ENCODE data around the gene SCPEP1. TPM values are rescaled to one million over a fixed set of nuclear protein-coding genes. Genes with fewer than 3 reads are reported as not detected.
"Not testable (repeated sequence)": the region's sequence is repeated elsewhere in the genome, so short reads cannot be mapped to it uniquely, and the experiment has no call there.

Gene SCPEP1
- total and polyA plus RNA-seq, 12 donors = 194 to 487 (median 251) TPM

DNA sequence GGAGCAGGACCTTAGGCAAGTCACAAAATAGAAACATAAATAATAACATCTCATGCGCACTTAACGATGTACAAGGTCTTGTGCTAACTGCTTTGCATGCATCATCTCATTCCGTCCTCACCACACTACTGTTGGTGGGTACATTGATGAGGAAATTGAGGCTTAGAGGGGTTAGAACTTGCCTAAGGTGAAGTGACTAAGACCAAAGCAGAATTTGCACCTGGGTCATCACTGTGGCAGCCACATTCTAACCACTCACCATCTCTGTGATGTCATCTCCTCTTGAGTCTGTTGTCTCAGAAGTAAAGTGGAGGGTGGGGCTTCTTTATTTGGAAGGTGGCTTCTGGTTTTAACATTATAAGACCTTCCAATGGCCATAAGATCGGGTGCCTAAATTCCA lies 43.7 kb upstream of the SCPEP1 start:
- Histone ChIP-seq H3K9me3 (replicated peaks in 1 of 3) (peaks cover 0 to 5% (median 0%) of the 10 kb centered on the region in 3 donors), H3K4me1 (replicated peaks in 1 of 2) (peaks cover 0 to 8% of the 10 kb centered on the region in 2 donors), H3K4me3 (no peak overlapping the region), H3K36me3 (replicated peaks in 1 of 2) (peaks cover 0 to 21% of the 10 kb centered on the region in 2 donors), H3K27ac (no peak overlapping the region), H3K27me3 (no peaks in the 10 kb centered on the region)
- WGBS, 4 donors = 90 to 99% (median 96%) methylated on average over 4 of the region's 4 CpGs
- DNase-seq = no peak
- TF ChIP-seq, protein P1, sequence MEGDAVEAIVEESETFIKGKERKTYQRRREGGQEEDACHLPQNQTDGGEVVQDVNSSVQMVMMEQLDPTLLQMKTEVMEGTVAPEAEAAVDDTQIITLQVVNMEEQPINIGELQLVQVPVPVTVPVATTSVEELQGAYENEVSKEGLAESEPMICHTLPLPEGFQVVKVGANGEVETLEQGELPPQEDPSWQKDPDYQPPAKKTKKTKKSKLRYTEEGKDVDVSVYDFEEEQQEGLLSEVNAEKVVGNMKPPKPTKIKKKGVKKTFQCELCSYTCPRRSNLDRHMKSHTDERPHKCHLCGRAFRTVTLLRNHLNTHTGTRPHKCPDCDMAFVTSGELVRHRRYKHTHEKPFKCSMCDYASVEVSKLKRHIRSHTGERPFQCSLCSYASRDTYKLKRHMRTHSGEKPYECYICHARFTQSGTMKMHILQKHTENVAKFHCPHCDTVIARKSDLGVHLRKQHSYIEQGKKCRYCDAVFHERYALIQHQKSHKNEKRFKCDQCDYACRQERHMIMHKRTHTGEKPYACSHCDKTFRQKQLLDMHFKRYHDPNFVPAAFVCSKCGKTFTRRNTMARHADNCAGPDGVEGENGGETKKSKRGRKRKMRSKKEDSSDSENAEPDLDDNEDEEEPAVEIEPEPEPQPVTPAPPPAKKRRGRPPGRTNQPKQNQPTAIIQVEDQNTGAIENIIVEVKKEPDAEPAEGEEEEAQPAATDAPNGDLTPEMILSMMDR (IDR thresholded peaks at IDR 0.05) = no peak
- TF ChIP-seq POLR2A (IDR thresholded peaks at IDR 0.05) = no peak
- intact Hi-C loops (cut with DNase I) = no loop called here

DNA sequence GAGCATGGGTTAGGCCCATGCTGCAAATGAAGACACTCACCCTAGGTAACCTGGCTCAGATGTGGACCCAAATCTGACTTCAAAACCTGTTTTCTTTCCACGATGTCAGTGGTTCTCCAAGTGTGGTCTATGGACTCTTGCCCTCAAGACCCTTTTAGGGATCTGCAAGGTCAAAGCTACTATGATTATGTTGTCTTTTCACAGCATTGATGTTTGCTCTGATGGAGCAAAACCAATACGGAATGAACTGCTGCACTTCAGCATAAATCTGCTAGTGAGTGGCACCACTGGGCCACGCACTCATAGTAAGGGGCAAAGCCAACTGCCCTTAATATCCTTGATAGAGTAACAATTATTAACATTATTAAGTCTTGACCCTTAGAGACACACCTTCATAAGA lies 42.5 kb upstream of the SCPEP1 start:
- TF ChIP-seq POLR2A (IDR thresholded peaks at IDR 0.05) = no peak
- TF ChIP-seq, protein P1 (IDR thresholded peaks at IDR 0.05) = no peak
- H3K4me1 ChIP-seq (replicated peaks in 1 of 2) = peaks cover 0 to 8% of the 10 kb centered on the region in 2 donors
- 93 to 97% (median 95%) methylated on average over 3 of the region's 3 CpGs for WGBS, 4 donors
- H3K9me3 ChIP-seq (replicated peaks in 1 of 3) = peaks cover 0 to 5% (median 0%) of the 10 kb centered on the region in 3 donors
- H3K27ac ChIP-seq = no peak overlapping the region
- H3K27me3 ChIP-seq = no peaks in the 10 kb centered on the region
- H3K4me3 ChIP-seq = no peak overlapping the region
- DNase-seq = no peak
- H3K36me3 ChIP-seq (replicated peaks in 1 of 2) = peaks cover 0 to 25% of the 10 kb centered on the region in 2 donors
- intact Hi-C loops (cut with DNase I) = no loop called here

DNA sequence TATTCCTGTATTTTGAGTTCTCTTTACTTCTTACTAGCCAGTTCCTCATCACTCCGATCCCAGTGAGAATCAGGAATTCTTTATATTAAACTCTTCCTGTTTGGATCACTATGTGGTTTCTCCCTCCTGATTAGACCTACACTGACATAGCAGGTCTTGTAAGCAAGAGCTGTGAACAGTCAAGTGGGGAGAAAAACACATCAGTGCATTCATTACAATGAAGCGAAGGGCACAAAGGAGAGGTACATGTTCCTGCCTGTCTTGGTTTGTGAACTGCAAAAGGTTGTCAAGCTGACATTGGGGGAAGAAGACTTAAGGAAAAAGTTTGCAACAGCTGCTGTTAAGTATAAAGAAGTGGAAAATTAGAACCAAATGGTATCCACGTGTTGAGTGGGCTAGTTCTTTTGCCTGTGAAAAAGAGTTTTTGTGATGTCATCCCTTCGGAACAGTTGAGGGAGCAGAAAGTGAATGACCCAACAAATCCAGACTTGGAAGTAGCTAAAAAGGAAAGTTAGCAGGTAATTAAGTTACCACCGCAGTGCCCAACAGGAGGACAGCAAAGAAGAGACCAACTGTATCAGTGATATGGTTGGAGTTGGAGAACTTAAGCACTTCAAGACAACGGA lies 41.1 kb upstream of the SCPEP1 start:
- H3K36me3 ChIP-seq (replicated peaks in 1 of 2) = peaks cover 0 to 34% of the 10 kb centered on the region in 2 donors
- intact Hi-C loops (cut with DNase I) = no loop called here
- WGBS, 4 donors = 80 to 95% (median 91%) methylated on average over 6 of the region's 6 CpGs

DNA sequence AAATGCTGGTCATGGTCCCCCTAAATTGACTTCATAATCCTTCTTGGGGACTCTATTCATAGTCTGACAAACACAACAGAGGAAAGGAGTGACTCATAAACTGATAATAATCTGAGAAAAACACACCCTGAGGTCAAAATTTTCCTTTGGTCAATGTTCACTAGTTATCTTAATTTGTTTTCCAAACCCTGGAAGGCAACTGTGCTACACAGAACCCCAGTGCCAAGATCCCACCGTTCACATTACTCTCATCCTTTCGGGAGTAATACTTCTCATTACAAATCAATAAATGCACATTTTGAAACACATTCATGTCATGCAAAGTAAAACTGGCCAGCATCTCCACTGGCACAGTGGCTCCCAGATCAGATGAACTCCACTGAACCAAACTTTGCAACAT lies 40.2 kb upstream of the SCPEP1 start:
- Histone ChIP-seq H3K4me1 (replicated peaks in 1 of 2) (peaks cover 0 to 8% of the 10 kb centered on the region in 2 donors), H3K27ac (peak overlapping the region in 1 of 5 donors; percentile 3), H3K36me3 (replicated peaks in 1 of 2) (peaks cover 0 to 37% of the 10 kb centered on the region in 2 donors), H3K27me3 (no peaks in the 10 kb centered on the region), H3K9me3 (replicated peaks in 1 of 3) (no peaks in the 10 kb centered on the region), H3K4me3 (no peak overlapping the region)
- no peak for TF ChIP-seq POLR2A (IDR thresholded peaks at IDR 0.05)
- TF ChIP-seq, protein P1 (IDR thresholded peaks at IDR 0.05) = no peak
- WGBS, 4 donors = 53 to 81% (median 67%) methylated on average over 2 of the region's 2 CpGs
- no peak for DNase-seq
- intact Hi-C loops (cut with DNase I) = no loop called here

More for the DNA sequence above, 41.1 kb upstream of the SCPEP1 start:
- Histone ChIP-seq H3K27ac (no peak overlapping the region), H3K9me3 (replicated peaks in 1 of 3) (no peaks in the 10 kb centered on the region), H3K4me1 (replicated peaks in 1 of 2) (peaks cover 0 to 8% of the 10 kb centered on the region in 2 donors), H3K4me3 (no peak overlapping the region), H3K27me3 (no peaks in the 10 kb centered on the region)
- no peak for TF ChIP-seq POLR2A (IDR thresholded peaks at IDR 0.05)
- TF ChIP-seq, protein P1 (IDR thresholded peaks at IDR 0.05) = no peak
- no peak for DNase-seq

DNA sequence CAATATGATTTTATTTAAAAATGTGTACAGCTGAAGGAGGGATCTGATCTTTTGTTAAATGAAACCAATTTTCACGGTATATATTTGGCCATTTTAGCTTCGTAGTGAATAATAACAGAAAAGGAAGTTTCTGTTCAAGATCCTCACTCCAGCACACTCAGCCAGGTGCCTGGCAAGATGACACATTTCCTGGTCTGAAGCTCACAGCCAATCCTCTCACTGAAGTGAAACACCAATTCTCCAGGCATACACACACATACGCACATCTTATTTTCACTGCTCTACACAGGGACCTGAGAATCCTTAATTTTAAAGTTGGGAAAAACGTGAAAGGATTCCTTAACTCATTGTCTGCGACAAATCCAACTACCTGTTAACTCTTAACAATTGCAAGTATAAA lies 39.7 kb upstream of the SCPEP1 start:
- 85 to 92% (median 87%) methylated on average over 5 of the region's 5 CpGs for WGBS, 4 donors
- H3K27ac ChIP-seq; H3K4me3 ChIP-seq; H3K27me3 ChIP-seq; intact Hi-C loops (cut with DNase I); H3K9me3 ChIP-seq (replicated peaks in 1 of 3); DNase-seq; H3K4me1 ChIP-seq (replicated peaks in 1 of 2): not testable (repeated sequence)
- H3K36me3 ChIP-seq (replicated peaks in 1 of 2) = peaks cover 0 to 40% of the 10 kb centered on the region in 2 donors
